Gastrocnemius medialis (tissue), 4 donors: Measurements from ENCODE around the gene ALG12. TPM values are rescaled to one million over a fixed set of nuclear protein-coding genes. Genes with fewer than 3 reads are reported as not detected.

ENCODE experiments used
- ATAC-seq, 2 donors: fragments of 150-250 bp; one replicate each; pipeline ENCODE4 v1.9.1; 2016
- DNase-seq, 2 donors: peaks; one replicate each; pipeline ENCODE4 v3.0.0-alpha.2; 2019
- H3K27ac ChIP-seq, 4 donors: fragments of 200-600 bp; sonication (generic); 1 replicate in 1 of 4; 2 replicates in 3 of 4; pipeline ENCODE4 v1.5.1; 2016 to 2018; ENCODE audit warnings: mild to moderate bottlenecking in 2 of 4, moderate library complexity in 1 of 4
- H3K27me3 ChIP-seq, 3 donors: fragments of 200-600 bp; sonication (generic) in 2 of 3; 1 replicate in 1 of 3; 2 replicates in 2 of 3; pipeline versions ENCODE4 v1.5.1 to v1.6.0; 2016 to 2019; ENCODE audit warnings: mild to moderate bottlenecking in 1 of 3, moderate library complexity in 1 of 3
- H3K36me3 ChIP-seq, 2 donors: fragments of 200-600 bp; sonication (generic) in 1 of 2; one replicate each; pipeline ENCODE4 v1.5.1; 2017 to 2018
- H3K4me1 ChIP-seq, 2 donors: fragments of 200-600 bp; sonication (generic) in 1 of 2; one replicate each; pipeline ENCODE4 v1.5.1; 2016 to 2017; ENCODE audit warnings: mild to moderate bottlenecking in 2 of 2
- H3K4me3 ChIP-seq, 4 donors: fragments of 200-600 bp; sonication (generic) in 3 of 4; 1 replicate in 1 of 4; 2 replicates in 3 of 4; pipeline ENCODE4 v1.5.1; 2016 to 2019; ENCODE audit warnings: mild to moderate bottlenecking in 2 of 4
- H3K9me3 ChIP-seq, 3 donors: fragments of 200-600 bp; sonication (generic) in 2 of 3; 1 replicate in 1 of 3; 2 replicates in 2 of 3; pipeline ENCODE4 v1.5.1; 2016 to 2019
- CTCF ChIP-seq, 5 experiments: fragments of 450-650 bp in 3 of 5; fragments of 200-600 bp in 2 of 5; sonication (generic) in 2 of 5; IDR thresholded peaks in 4 of 5; conservative IDR thresholded peaks in 1 of 5; 1 replicate in 4 of 5; 2 replicates in 1 of 5; pipeline ENCODE4 v1.5.1; 2016 to 2019; ENCODE audit warnings: antibody characterized with exemption in 5 of 5, mild to moderate bottlenecking in 3 of 5, moderate library complexity in 3 of 5
- POLR2A ChIP-seq, 2 donors: fragments of 450-650 bp; IDR thresholded peaks; one replicate each; pipeline ENCODE4 v1.6.1; 2017; ENCODE audit warnings: antibody characterized with exemption in 2 of 2, mild to moderate bottlenecking in 2 of 2, moderate library complexity in 2 of 2
- in situ Hi-C, 4 donors: fragments of 200-750 bp; cut with MboI; loops; one replicate each; pipeline versions ENCODE4 v1.15.0 to v1.8.0; 2017; ENCODE audit warnings: low sequenced_read_pairs in 4 of 4
- intact Hi-C: fragments of 100-400 bp; cut with DNase I; formaldehyde crosslinking; loops from one replicate; pipeline ENCODE4 v1.15.1; 2023; ENCODE audit warnings: low total_unique reads
- total RNA-seq, 4 donors: library from RNA; depleted of rRNA; stranded (reverse); fragments of >200 nt; gene quantifications; one replicate each; pipeline versions ENCODE4 v1.1.0 to v1.2.3, GENCODE V29; 2016

Gene ALG12
- 1 to 10 TPM; 6.4 to 9.6 (median 8.2) TPM for total RNA-seq

GRCh38 chr22:49917974-49918910 lies at the start of gene ALG12, which contains the start of gene CRELD2:
Gene ALG12 (minus strand): TSS chr22:49918438. CDS start chr22:49913765, 4,673 bp downstream.
Gene CRELD2 (plus strand): TSS chr22:49918634. CDS start chr22:49918770, 136 bp downstream.
- Histone ChIP-seq H3K9me3 (no peaks in the 10 kb centered on the region), H3K4me3 (peak within 1 kb of the TSS; percentile 71 to 89 (median 76)), H3K4me1 (peaks cover 13 to 19% of the 10 kb centered on the region in 2 donors), H3K27ac (peak within 1 kb of the TSS; percentile 83 to 98 (median 95)), H3K36me3 (peaks cover 0 to 26% of the 10 kb centered on the region in 2 donors), H3K27me3 (no peaks in the 10 kb centered on the region)
- in situ Hi-C loops = loop anchor here in 2 of 4 donors (10.0 kb wide), 2 partner anchors 63 to 143 kb away; partner anchors contain the start of gene ZBED4 (in 1 of the 2)
- ATAC-seq (peak; percentile 95 to 97), DNase-seq (peak; percentile 97 to 98)
- intact Hi-C loops = loop anchor here (1.0 to 5.0 kb wide), 6 partner anchors 13 to 425 kb away; partner anchors contain the start of genes PIM3, PPP6R2 and ZBED4
- TF ChIP-seq POLR2A (IDR thresholded peaks at IDR 0.05) (peak; percentile 82 to 91), CTCF (IDR thresholded peaks at IDR 0.05 in 4 of 5, conservative IDR thresholded peaks at IDR 0.05 in 1 of 5) (peak in 1 of 5 experiments; percentile 21)

GRCh38 chr22:49967706-49968208 lies 49.5 kb upstream of the ALG12 start:
- DNase-seq = peak; percentile 87 to 92
- H3K36me3 ChIP-seq = peaks cover 2 to 17% of the 10 kb centered on the region in 2 donors
- H3K4me1 ChIP-seq = peaks cover 63 to 70% of the 10 kb centered on the region in 2 donors
- TF ChIP-seq CTCF (IDR thresholded peaks at IDR 0.05 in 4 of 5, conservative IDR thresholded peaks at IDR 0.05 in 1 of 5) = no peak
- peak; percentile 45 to 63 for TF ChIP-seq POLR2A (IDR thresholded peaks at IDR 0.05)
- peak overlapping the region; percentile 90 to 99 (median 95) for H3K27ac ChIP-seq
- intact Hi-C loops = no loop called here
- peak overlapping the region; percentile 43 to 56 (median 48) for H3K4me3 ChIP-seq
- no peaks in the 10 kb centered on the region for H3K27me3 ChIP-seq
- peak; percentile 33 to 43 for ATAC-seq
- in situ Hi-C loops = no loop called here
- no peaks in the 10 kb centered on the region for H3K9me3 ChIP-seq

GRCh38 chr22:49966774-49967705 lies 48.8 kb upstream of the ALG12 start:
- peaks cover 2 to 20% of the 10 kb centered on the region in 2 donors for H3K36me3 ChIP-seq
- peak overlapping the region; percentile 43 to 56 (median 48) for H3K4me3 ChIP-seq
- no peaks in the 10 kb centered on the region for H3K9me3 ChIP-seq
- DNase-seq (peak in 1 of 2 donors; percentile 76), ATAC-seq (peak in 1 of 2 donors; percentile 4)
- peaks cover 57 to 64% of the 10 kb centered on the region in 2 donors for H3K4me1 ChIP-seq
- in situ Hi-C loops (no loop called here), intact Hi-C loops (no loop called here)
- peak overlapping the region; percentile 90 to 99 (median 95) for H3K27ac ChIP-seq
- peak; percentile 8 to 10 for TF ChIP-seq POLR2A (IDR thresholded peaks at IDR 0.05)
- no peak for TF ChIP-seq CTCF (IDR thresholded peaks at IDR 0.05 in 4 of 5, conservative IDR thresholded peaks at IDR 0.05 in 1 of 5)
- no peaks in the 10 kb centered on the region for H3K27me3 ChIP-seq
